Neural cell (in vitro differentiated cells): ENCODE data around the gene GALNT15.

Experiments used
- EZH2 ChIP-seq: fragments of 200-600, 300-800 bp; shearing (Covaris generic), sonication (generic); IDR thresholded peaks from 2 replicates; pipeline ENCODE4 v1.6.1; 2014; ENCODE audit warnings: antibody characterized with exemption, low read length, borderline replicate concordance, mild to moderate bottlenecking; ENCODE audit not compliant: insufficient read depth, poor library complexity, severe bottlenecking
- MXI1 ChIP-seq: fragments of 450-650 bp; conservative IDR thresholded peaks from 2 replicates; pipeline ENCODE4 v1.6.1; 2014; ENCODE audit warnings: antibody characterized with exemption, mild to moderate bottlenecking; ENCODE audit not compliant: poor library complexity, severe bottlenecking
- POLR2AphosphoS5 ChIP-seq: IDR thresholded peaks from 2 replicates; pipeline ENCODE4 v1.6.1; 2012
- RAD21 ChIP-seq: fragments of 450-650 bp; conservative IDR thresholded peaks from 2 replicates; pipeline ENCODE4 v1.6.1; 2014; ENCODE audit warnings: antibody characterized with exemption, mild to moderate bottlenecking, moderate library complexity
- TAF1 ChIP-seq: IDR thresholded peaks from 2 replicates; pipeline ENCODE4 v1.6.1; 2012; ENCODE audit warnings: low read depth
- TF ChIP-seq, protein P1 (sequence below): IDR thresholded peaks from 2 replicates; pipeline ENCODE4 v1.6.1; 2012; ENCODE audit warnings: borderline replicate concordance
- TF ChIP-seq, protein P2 (sequence below): fragments of 450-650 bp; IDR thresholded peaks from 2 replicates; pipeline ENCODE4 v1.5.1; 2014; ENCODE audit warnings: antibody characterized with exemption, mild to moderate bottlenecking, moderate library complexity; ENCODE audit not compliant: poor library complexity, severe bottlenecking

DNA sequence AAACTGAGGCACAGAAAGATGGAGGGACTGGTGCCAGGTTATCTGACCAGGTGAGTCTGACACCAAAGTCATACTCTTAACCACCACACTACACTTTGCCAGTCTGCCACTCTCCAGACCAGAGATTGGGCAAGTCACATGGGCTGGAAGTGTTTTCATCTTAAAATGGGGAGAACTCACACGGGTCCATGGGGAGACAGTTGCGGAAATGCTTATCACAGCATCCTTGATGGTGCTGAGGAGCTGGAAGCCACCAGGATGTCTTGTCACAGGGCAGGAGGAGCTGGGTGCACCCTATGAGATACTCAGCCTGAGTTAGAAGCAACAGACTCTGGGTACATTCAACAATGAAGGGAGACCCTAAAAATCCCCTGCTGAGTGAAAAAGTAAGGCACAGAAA is 4.8 kb downstream of the GALNT15 start:
- TF ChIP-seq, protein P1, sequence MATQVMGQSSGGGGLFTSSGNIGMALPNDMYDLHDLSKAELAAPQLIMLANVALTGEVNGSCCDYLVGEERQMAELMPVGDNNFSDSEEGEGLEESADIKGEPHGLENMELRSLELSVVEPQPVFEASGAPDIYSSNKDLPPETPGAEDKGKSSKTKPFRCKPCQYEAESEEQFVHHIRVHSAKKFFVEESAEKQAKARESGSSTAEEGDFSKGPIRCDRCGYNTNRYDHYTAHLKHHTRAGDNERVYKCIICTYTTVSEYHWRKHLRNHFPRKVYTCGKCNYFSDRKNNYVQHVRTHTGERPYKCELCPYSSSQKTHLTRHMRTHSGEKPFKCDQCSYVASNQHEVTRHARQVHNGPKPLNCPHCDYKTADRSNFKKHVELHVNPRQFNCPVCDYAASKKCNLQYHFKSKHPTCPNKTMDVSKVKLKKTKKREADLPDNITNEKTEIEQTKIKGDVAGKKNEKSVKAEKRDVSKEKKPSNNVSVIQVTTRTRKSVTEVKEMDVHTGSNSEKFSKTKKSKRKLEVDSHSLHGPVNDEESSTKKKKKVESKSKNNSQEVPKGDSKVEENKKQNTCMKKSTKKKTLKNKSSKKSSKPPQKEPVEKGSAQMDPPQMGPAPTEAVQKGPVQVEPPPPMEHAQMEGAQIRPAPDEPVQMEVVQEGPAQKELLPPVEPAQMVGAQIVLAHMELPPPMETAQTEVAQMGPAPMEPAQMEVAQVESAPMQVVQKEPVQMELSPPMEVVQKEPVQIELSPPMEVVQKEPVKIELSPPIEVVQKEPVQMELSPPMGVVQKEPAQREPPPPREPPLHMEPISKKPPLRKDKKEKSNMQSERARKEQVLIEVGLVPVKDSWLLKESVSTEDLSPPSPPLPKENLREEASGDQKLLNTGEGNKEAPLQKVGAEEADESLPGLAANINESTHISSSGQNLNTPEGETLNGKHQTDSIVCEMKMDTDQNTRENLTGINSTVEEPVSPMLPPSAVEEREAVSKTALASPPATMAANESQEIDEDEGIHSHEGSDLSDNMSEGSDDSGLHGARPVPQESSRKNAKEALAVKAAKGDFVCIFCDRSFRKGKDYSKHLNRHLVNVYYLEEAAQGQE: no peak
- TF ChIP-seq, protein P2, sequence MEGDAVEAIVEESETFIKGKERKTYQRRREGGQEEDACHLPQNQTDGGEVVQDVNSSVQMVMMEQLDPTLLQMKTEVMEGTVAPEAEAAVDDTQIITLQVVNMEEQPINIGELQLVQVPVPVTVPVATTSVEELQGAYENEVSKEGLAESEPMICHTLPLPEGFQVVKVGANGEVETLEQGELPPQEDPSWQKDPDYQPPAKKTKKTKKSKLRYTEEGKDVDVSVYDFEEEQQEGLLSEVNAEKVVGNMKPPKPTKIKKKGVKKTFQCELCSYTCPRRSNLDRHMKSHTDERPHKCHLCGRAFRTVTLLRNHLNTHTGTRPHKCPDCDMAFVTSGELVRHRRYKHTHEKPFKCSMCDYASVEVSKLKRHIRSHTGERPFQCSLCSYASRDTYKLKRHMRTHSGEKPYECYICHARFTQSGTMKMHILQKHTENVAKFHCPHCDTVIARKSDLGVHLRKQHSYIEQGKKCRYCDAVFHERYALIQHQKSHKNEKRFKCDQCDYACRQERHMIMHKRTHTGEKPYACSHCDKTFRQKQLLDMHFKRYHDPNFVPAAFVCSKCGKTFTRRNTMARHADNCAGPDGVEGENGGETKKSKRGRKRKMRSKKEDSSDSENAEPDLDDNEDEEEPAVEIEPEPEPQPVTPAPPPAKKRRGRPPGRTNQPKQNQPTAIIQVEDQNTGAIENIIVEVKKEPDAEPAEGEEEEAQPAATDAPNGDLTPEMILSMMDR: no peak
- TF ChIP-seq POLR2AphosphoS5 (no peak), TAF1 (no peak), EZH2 (no peak), MXI1 (no peak), RAD21 (no peak)
